ENCODE measurements around the gene SEPTIN10.
"Not testable (repeated sequence)": the region's sequence is repeated elsewhere in the genome, so short reads cannot be mapped to it uniquely, and the experiment has no call there.

Gene SEPTIN10

GRCh38 chr2:109601783-109602182, 12.0 kb downstream of the SEPTIN10 start:
- DNase-seq (ENCODE audit: low spot score), result peak; percentile 39

GRCh38 chr2:109597283-109597682, 16.5 kb downstream of the SEPTIN10 start:
- no peak for DNase-seq (ENCODE audit: low spot score)

- DNase-seq (ENCODE audit: low spot score), result no peak
Measured at GRCh38 chr2:109595644-109596043, 18.1 kb downstream of the SEPTIN10 start.

GRCh38 chr2:109594246-109594885, 19.4 kb downstream of the SEPTIN10 start:
- DNase-seq (ENCODE audit: low spot score), result no peak

- no peak for DNase-seq (ENCODE audit: low spot score)
Measured at GRCh38 chr2:109592905-109593304, 20.9 kb downstream of the SEPTIN10 start.

- DNase-seq (ENCODE audit: low spot score), result no peak
Measured at GRCh38 chr2:109591206-109591605, 22.6 kb downstream of the SEPTIN10 start.

GRCh38 chr2:109586687-109587086, 27.1 kb downstream of the SEPTIN10 start:
- DNase-seq (ENCODE audit: low spot score), result no peak

- no peak for DNase-seq (ENCODE audit: low spot score)
Measured at GRCh38 chr2:109582928-109583895, 30.6 kb downstream of the SEPTIN10 start.

- not testable (repeated sequence) for DNase-seq (ENCODE audit: low spot score)
Measured at GRCh38 chr2:109577630-109578029, 36.1 kb downstream of the SEPTIN10 start.

- no peak for DNase-seq (ENCODE audit: low spot score)
Measured at GRCh38 chr2:109575373-109575772, 38.4 kb downstream of the SEPTIN10 start.

- no peak for DNase-seq (ENCODE audit: low spot score)
Measured at GRCh38 chr2:109563980-109564550, 49.7 kb downstream of the SEPTIN10 start.

GRCh38 chr2:109563288-109563687, 50.5 kb downstream of the SEPTIN10 start:
- DNase-seq (ENCODE audit: low spot score), result no peak

GRCh38 chr2:109562421-109562820, 51.3 kb downstream of the SEPTIN10 start:
- no peak for DNase-seq (ENCODE audit: low spot score)

GRCh38 chr2:109560265-109560664, 53.5 kb downstream of the SEPTIN10 start:
- no peak for DNase-seq (ENCODE audit: low spot score)

GRCh38 chr2:109558076-109558882, 55.5 kb downstream of the SEPTIN10 start:
- no peak for DNase-seq (ENCODE audit: low spot score)

- DNase-seq (ENCODE audit: low spot score), result no peak
Measured at GRCh38 chr2:109557309-109557708, 56.5 kb downstream of the SEPTIN10 start.

- DNase-seq (ENCODE audit: low spot score), result no peak
Measured at GRCh38 chr2:109555346-109555900, 58.3 kb downstream of the SEPTIN10 start.

- DNase-seq (ENCODE audit: low spot score), result no peak
Measured at GRCh38 chr2:109554758-109555157, 59.0 kb downstream of the SEPTIN10 start.

GRCh38 chr2:109549016-109549590, 64.7 kb downstream of the SEPTIN10 start:
- DNase-seq (ENCODE audit: low spot score), result no peak

GRCh38 chr2:109547280-109547679, 66.5 kb downstream of the SEPTIN10 start:
- no peak for DNase-seq (ENCODE audit: low spot score)

All from D341Med (cell line).